GM20431 (cell line): ENCODE data around the gene LRRC41.

Experiments
- in situ Hi-C: fragments of 300-500 bp; cut with MseI, MboI; formaldehyde crosslinking; loops from one replicate; pipeline ENCODE4 v1.15.0; 2020; ENCODE audit warnings: low sequenced_read_pairs; ENCODE audit not compliant: unreplicated experiment

LRRC41 gene

DNA sequence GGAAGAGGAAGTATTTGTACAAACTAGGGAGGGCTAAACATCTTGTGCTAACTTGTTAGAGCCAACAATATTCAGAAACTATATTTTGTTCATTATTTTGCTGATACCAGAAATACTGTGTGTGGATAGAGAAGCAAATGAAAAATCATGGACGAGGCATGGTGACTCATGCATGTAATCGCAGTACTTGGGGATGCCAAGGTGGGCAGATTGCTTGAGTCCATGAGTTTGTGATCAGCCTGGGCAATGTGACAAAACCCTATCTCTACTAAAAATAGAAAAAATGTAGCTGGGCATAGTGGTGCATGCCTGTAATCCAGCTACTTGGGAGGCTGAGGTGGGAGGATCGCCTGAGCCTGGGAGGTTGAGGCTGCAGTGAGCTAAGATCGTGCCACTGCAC lies 13.4 kb downstream of the LRRC41 start:
- in situ Hi-C loops: no loop called here

DNA sequence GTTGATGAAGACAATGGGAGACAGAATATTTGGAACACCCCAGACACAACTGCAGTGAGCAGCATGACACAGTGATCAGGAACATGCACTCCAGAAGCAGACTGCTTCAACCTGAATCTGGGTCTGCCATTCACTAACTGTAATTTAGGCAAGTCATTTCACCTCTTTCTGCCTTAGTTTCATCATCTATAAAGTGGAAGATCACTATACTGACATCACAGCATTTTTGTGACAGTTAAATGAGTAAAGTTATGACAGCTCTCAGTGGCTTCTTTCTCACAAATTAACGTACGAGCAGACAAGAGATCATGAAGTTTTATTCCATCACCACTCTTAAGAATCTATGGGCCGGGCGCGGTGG lies 14.3 kb downstream of the LRRC41 start:
- in situ Hi-C loops: no loop called here

GRCh38 chr1:46288485-46289133 lies 14.8 kb downstream of the LRRC41 start:
- in situ Hi-C loops: no loop called here

- in situ Hi-C loops: no loop called here
Observed at GRCh38 chr1:46285730-46286477, 17.5 kb downstream of the LRRC41 start.

- in situ Hi-C loops: no loop called here
Observed at GRCh38 chr1:46284597-46285564, 18.5 kb downstream of the LRRC41 start.

GRCh38 chr1:46284058-46284457 lies 19.4 kb downstream of the LRRC41 start:
- in situ Hi-C loops: no loop called here

DNA sequence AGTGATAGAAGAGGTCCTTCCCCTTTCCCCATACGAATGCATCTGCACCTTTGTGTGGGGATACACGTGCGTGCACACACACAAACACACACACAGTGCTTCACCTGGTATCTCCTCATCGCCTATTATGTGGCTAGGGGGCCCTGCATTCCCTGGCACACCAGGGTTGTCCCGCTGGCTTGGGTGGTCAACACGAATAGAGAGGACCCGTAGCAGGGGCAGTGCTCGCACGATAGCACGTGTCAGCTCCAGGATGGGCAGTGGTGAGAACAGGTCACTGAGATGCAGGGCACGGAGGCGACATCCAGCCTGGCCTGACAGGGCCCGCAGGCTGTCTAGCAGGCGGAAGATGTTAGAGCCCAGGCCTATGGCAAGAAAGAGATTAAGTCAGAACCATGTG lies 22.4 kb downstream of the LRRC41 start:
- in situ Hi-C loops: no loop called here

DNA sequence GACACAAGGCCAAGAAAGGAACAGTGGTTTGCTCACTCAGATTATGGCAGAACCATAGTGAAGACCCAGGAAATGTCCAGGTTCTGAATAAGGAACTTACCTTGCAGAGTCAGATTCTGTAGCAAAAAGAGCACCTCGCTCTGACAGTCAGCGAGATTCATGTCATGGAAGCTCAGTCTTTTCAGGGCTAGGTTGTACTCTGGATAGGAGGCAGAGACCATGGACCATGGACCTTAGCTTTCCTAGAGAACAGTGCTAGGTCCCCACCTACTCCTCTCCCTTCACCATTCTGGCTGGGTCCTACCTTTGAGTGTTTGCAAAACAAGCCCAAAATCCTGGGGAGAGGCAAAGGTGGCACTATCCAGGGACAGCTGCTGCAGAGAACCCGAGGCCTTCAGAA lies 23.3 kb downstream of the LRRC41 start:
- in situ Hi-C loops: no loop called here

DNA sequence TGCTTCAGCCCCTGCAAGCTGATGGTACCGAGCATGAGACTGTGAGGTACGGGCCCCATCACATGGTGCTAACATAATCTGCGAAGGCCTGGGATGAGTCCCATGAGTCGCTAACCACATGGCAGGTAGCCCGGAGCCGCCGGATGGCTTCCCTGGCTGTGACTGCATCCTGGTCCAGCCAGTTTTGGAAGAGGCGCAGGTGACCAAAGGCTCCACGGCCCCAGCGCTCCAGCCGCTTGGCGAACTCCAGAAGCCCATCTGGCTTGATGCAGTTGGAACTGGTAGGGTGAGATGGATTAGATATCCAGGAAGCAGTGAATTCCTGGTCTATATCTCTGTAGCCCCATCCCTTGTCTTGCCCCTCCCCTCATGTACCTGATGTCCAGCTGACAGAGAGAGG lies 24.6 kb downstream of the LRRC41 start:
- in situ Hi-C loops: no loop called here

GRCh38 chr1:46277658-46278373 lies 25.6 kb downstream of the LRRC41 start:
- in situ Hi-C loops: no loop called here

- in situ Hi-C loops: no loop called here
Observed at GRCh38 chr1:46275030-46275337, 28.4 kb downstream of the LRRC41 start.

- in situ Hi-C loops: no loop called here
Observed at GRCh38 chr1:46274225-46275029, 29.0 kb downstream of the LRRC41 start.

- in situ Hi-C loops: no loop called here
Observed at GRCh38 chr1:46268578-46268977, 34.8 kb downstream of the LRRC41 start.

GRCh38 chr1:46263146-46263545 lies 40.3 kb downstream of the LRRC41 start:
- in situ Hi-C loops: no loop called here

GRCh38 chr1:46262508-46262907 lies 40.9 kb downstream of the LRRC41 start:
- in situ Hi-C loops: no loop called here

GRCh38 chr1:46256523-46256922 lies 46.9 kb downstream of the LRRC41 start:
- in situ Hi-C loops: no loop called here

- in situ Hi-C loops: no loop called here
Observed at GRCh38 chr1:46254668-46255067, 48.7 kb downstream of the LRRC41 start.

GRCh38 chr1:46248122-46248920 lies 55.1 kb downstream of the LRRC41 start:
- in situ Hi-C loops: no loop called here
